CD8-positive, alpha-beta memory T cell (primary cell): Measurements from ENCODE around the gene NPLOC4. TPM values are rescaled to one million over a fixed set of nuclear protein-coding genes. Genes with fewer than 3 reads are reported as not detected.
A peak's percentile ranks its signal among the peaks of the same experiment; 100 is the strongest.

Source experiments
- CTCF ChIA-PET: fragments of 350-600 bp; sonication (Branson Sonifier 250); formaldehyde crosslinking; loops from one replicate; lab custom pipeline; 2021; ENCODE audit warnings: antibody characterized with exemption; lab: Charles Lee
- POLR2A ChIA-PET: fragments of 350-600 bp; sonication (Branson Sonifier 250); formaldehyde crosslinking; loops from one replicate; lab custom pipeline; 2021; ENCODE audit warnings: antibody characterized with exemption; lab: Charles Lee
- DNase-seq, 5 donors: peaks; one replicate each; pipeline versions ENCODE4 v3.0.0 to v3.0.0-alpha.2; 2020 to 2022; ENCODE audit warnings: mixed read lengths in 1 of 5
- H3K27ac ChIP-seq: one replicate; pipeline ENCODE4 v1.7.0; 2013; ENCODE audit warnings: low read depth, mild to moderate bottlenecking, low read length, moderate library complexity
- H3K27me3 ChIP-seq: 2 replicates; pipeline ENCODE4 v1.7.0; 2013; ENCODE audit warnings: low read length, mild to moderate bottlenecking; ENCODE audit not compliant: insufficient read depth, poor library complexity, severe bottlenecking
- H3K36me3 ChIP-seq: 2 replicates; pipeline ENCODE4 v1.7.0; 2013; ENCODE audit warnings: mild to moderate bottlenecking, low read length, moderate library complexity; ENCODE audit not compliant: insufficient read depth
- H3K4me1 ChIP-seq: 2 replicates; pipeline ENCODE4 v1.7.0; 2013; ENCODE audit warnings: mild to moderate bottlenecking, low read length, moderate library complexity; ENCODE audit not compliant: insufficient read depth
- H3K4me3 ChIP-seq: 2 replicates; pipeline ENCODE4 v1.7.0; 2013; ENCODE audit warnings: mild to moderate bottlenecking, low read length
- H3K9me3 ChIP-seq: 2 replicates; pipeline ENCODE4 v1.7.0; 2013; ENCODE audit warnings: mild to moderate bottlenecking, low read length
- H3K27ac Mint-ChIP-seq, 8 donors: one replicate each; pipeline ENCODE4 v1.8.0; 2020 to 2021; ENCODE audit warnings: mixed read lengths in 8 of 8, mild to moderate bottlenecking in 6 of 8, inconsistent platforms in 3 of 8, moderate library complexity in 3 of 8
- H3K27me3 Mint-ChIP-seq, 2 donors: one replicate each; pipeline ENCODE4 v1.8.0; 2020 to 2021; ENCODE audit warnings: mixed read lengths in 2 of 2, mild to moderate bottlenecking in 1 of 2, moderate library complexity in 1 of 2
- H3K36me3 Mint-ChIP-seq, 3 donors: one replicate each; pipeline ENCODE4 v1.8.0; 2020 to 2021; ENCODE audit warnings: mixed read lengths in 3 of 3, inconsistent platforms in 1 of 3, mild to moderate bottlenecking in 1 of 3
- H3K4me1 Mint-ChIP-seq, 3 donors: one replicate each; pipeline ENCODE4 v1.8.0; 2020 to 2021; ENCODE audit warnings: mixed read lengths in 3 of 3, inconsistent platforms in 1 of 3, mild to moderate bottlenecking in 1 of 3
- H3K4me3 Mint-ChIP-seq, 7 donors: one replicate each; pipeline ENCODE4 v1.8.0; 2020 to 2021; ENCODE audit warnings: mixed read lengths in 7 of 7, mild to moderate bottlenecking in 6 of 7, moderate library complexity in 4 of 7, inconsistent platforms in 2 of 7
- H3K9me3 Mint-ChIP-seq, 5 donors: one replicate each; pipeline ENCODE4 v1.8.0; 2020 to 2022; ENCODE audit warnings: mixed read lengths in 5 of 5, mild to moderate bottlenecking in 3 of 5, moderate library complexity in 2 of 5, inconsistent platforms in 1 of 5
- polyA plus RNA-seq: library from polyadenylated mRNA; unstranded; fragments of 300-500 nt; fragmentation: Illumina TruSeq; gene quantifications from one replicate; pipeline ENCODE4 v1.2.3, GENCODE V29; 2021
- total RNA-seq, 2 experiments: library from RNA; stranded (reverse); gene quantifications; one replicate each; pipeline ENCODE4 v1.2.3, GENCODE V29; 2021

NPLOC4 gene
- total and polyA plus RNA-seq, 3 experiments from 2014 or later = 63.1 to 126 (median 125) TPM

- no peak for DNase-seq
- Mint-ChIP-seq H3K4me1 (peaks cover 5 to 15% (median 10%) of the 10 kb centered on the region in 3 donors), H3K27ac (peak overlapping the region in 3 of 8 donors; percentile 42 to 90 (median 50)), H3K36me3 (peaks cover 0 to 81% (median 8%) of the 10 kb centered on the region in 3 donors), H3K27me3 (no peaks in the 10 kb centered on the region), H3K4me3 (no peak overlapping the region), H3K9me3 (no peaks in the 10 kb centered on the region)
- no peak overlapping the region for H3K4me3 ChIP-seq
- no peaks in the 10 kb centered on the region for H3K27me3 ChIP-seq
- H3K4me1 ChIP-seq = no peaks in the 10 kb centered on the region
- no peaks in the 10 kb centered on the region for H3K9me3 ChIP-seq
- H3K36me3 ChIP-seq = peaks cover 21% of the 10 kb centered on the region
- POLR2A ChIA-PET = no interaction called here
- H3K27ac ChIP-seq = no peak overlapping the region
- CTCF ChIA-PET = no interaction called here
Observed at GRCh38 chr17:81580481-81580880, 56.4 kb downstream of the NPLOC4 start.

- CTCF ChIA-PET = interaction anchor here (0.7 kb wide), 1 partner anchor 13 kb away, joined by 3 read pairs; no protein-coding TSS in a partner anchor
- Mint-ChIP-seq H3K4me1 (peaks cover 5 to 15% (median 10%) of the 10 kb centered on the region in 3 donors), H3K27ac (peak overlapping the region in 4 of 8 donors; percentile 42 to 88 (median 53)), H3K9me3 (no peaks in the 10 kb centered on the region), H3K4me3 (no peak overlapping the region), H3K27me3 (no peaks in the 10 kb centered on the region), H3K36me3 (peaks cover 0 to 79% (median 8%) of the 10 kb centered on the region in 3 donors)
- Histone ChIP-seq H3K36me3 (peaks cover 21% of the 10 kb centered on the region), H3K4me1 (no peaks in the 10 kb centered on the region), H3K9me3 (no peaks in the 10 kb centered on the region), H3K27me3 (no peaks in the 10 kb centered on the region), H3K4me3 (no peak overlapping the region), H3K27ac (no peak overlapping the region)
- DNase-seq = no peak
- POLR2A ChIA-PET = interaction anchor here (0.6 kb wide), 1 partner anchor 71 kb away, joined by 6 read pairs; no protein-coding TSS in a partner anchor
Observed at GRCh38 chr17:81579821-81580321, 57.0 kb downstream of the NPLOC4 start.

- H3K4me1 ChIP-seq = no peaks in the 10 kb centered on the region
- ChIA-PET CTCF (interaction anchor here (0.7 kb wide), 1 partner anchor 12 kb away, joined by 3 read pairs; no protein-coding TSS in a partner anchor), POLR2A (interaction anchor here (0.6 kb wide), 1 partner anchor 71 kb away, joined by 6 read pairs; no protein-coding TSS in a partner anchor)
- H3K36me3 ChIP-seq = peaks cover 21% of the 10 kb centered on the region
- H3K4me3 ChIP-seq = no peak overlapping the region
- Mint-ChIP-seq H3K9me3 (no peaks in the 10 kb centered on the region), H3K36me3 (peaks cover 0 to 81% (median 9%) of the 10 kb centered on the region in 3 donors), H3K27me3 (no peaks in the 10 kb centered on the region), H3K27ac (peak overlapping the region in 2 of 8 donors; percentile 51 to 55), H3K4me1 (peaks cover 5 to 15% (median 10%) of the 10 kb centered on the region in 3 donors), H3K4me3 (no peak overlapping the region)
- no peaks in the 10 kb centered on the region for H3K27me3 ChIP-seq
- H3K9me3 ChIP-seq = no peaks in the 10 kb centered on the region
- DNase-seq = no peak
- no peak overlapping the region for H3K27ac ChIP-seq
Observed at GRCh38 chr17:81579298-81579697, 57.6 kb downstream of the NPLOC4 start.

GRCh38 chr17:81578561-81579225 is 58.2 kb downstream of the NPLOC4 start:
- ChIA-PET POLR2A (no interaction called here), CTCF (no interaction called here)
- Mint-ChIP-seq H3K4me1 (peaks cover 7 to 15% (median 10%) of the 10 kb centered on the region in 3 donors), H3K36me3 (peaks cover 0 to 81% (median 12%) of the 10 kb centered on the region in 3 donors), H3K4me3 (no peak overlapping the region), H3K9me3 (no peaks in the 10 kb centered on the region), H3K27me3 (no peaks in the 10 kb centered on the region), H3K27ac (no peak overlapping the region)
- DNase-seq = no peak
- no peak overlapping the region for H3K27ac ChIP-seq
- H3K9me3 ChIP-seq = no peaks in the 10 kb centered on the region
- peaks cover 24% of the 10 kb centered on the region for H3K36me3 ChIP-seq
- H3K4me1 ChIP-seq = no peaks in the 10 kb centered on the region
- no peak overlapping the region for H3K4me3 ChIP-seq
- no peaks in the 10 kb centered on the region for H3K27me3 ChIP-seq

- ChIA-PET CTCF (no interaction called here), POLR2A (no interaction called here)
- Histone ChIP-seq H3K27me3 (no peaks in the 10 kb centered on the region), H3K4me1 (no peaks in the 10 kb centered on the region), H3K9me3 (no peaks in the 10 kb centered on the region), H3K27ac (no peak overlapping the region), H3K36me3 (peaks cover 18% of the 10 kb centered on the region), H3K4me3 (no peak overlapping the region)
- H3K27ac Mint-ChIP-seq = peak overlapping the region in 4 of 8 donors; percentile 2 to 69 (median 46)
- DNase-seq = no peak
- H3K4me3 Mint-ChIP-seq = no peak overlapping the region
- H3K36me3 Mint-ChIP-seq = peaks cover 0 to 80% (median 10%) of the 10 kb centered on the region in 3 donors
- no peaks in the 10 kb centered on the region for H3K9me3 Mint-ChIP-seq
- H3K4me1 Mint-ChIP-seq = peaks cover 7 to 15% (median 10%) of the 10 kb centered on the region in 3 donors
- no peaks in the 10 kb centered on the region for H3K27me3 Mint-ChIP-seq
Observed at GRCh38 chr17:81578038-81578441, 58.9 kb downstream of the NPLOC4 start.

GRCh38 chr17:81577278-81578000 is 59.5 kb downstream of the NPLOC4 start:
- peaks cover 18% of the 10 kb centered on the region for H3K36me3 ChIP-seq
- CTCF ChIA-PET = no interaction called here

GRCh38 chr17:81576621-81577277 is 60.2 kb downstream of the NPLOC4 start:
- no peaks in the 10 kb centered on the region for H3K4me1 ChIP-seq
- CTCF ChIA-PET = no interaction called here
- H3K4me3 Mint-ChIP-seq = no peak overlapping the region
- no peak for DNase-seq
- no peaks in the 10 kb centered on the region for H3K9me3 Mint-ChIP-seq
- H3K36me3 ChIP-seq = peaks cover 14% of the 10 kb centered on the region
- no peaks in the 10 kb centered on the region for H3K9me3 ChIP-seq
- H3K4me3 ChIP-seq = no peak overlapping the region
- peak overlapping the region in 2 of 8 donors; percentile 35 to 43 for H3K27ac Mint-ChIP-seq
- peaks cover 0 to 77% (median 8%) of the 10 kb centered on the region in 3 donors for H3K36me3 Mint-ChIP-seq
- no peaks in the 10 kb centered on the region for H3K27me3 Mint-ChIP-seq
- no peaks in the 10 kb centered on the region for H3K27me3 ChIP-seq
- H3K4me1 Mint-ChIP-seq = peaks cover 7 to 15% (median 10%) of the 10 kb centered on the region in 3 donors
- POLR2A ChIA-PET = no interaction called here
- H3K27ac ChIP-seq = no peak overlapping the region

More at GRCh38 chr17:81577278-81578000, 59.5 kb downstream of the NPLOC4 start:
- no peaks in the 10 kb centered on the region for H3K9me3 ChIP-seq
- no peaks in the 10 kb centered on the region for H3K9me3 Mint-ChIP-seq
- no peaks in the 10 kb centered on the region for H3K27me3 ChIP-seq
- peaks cover 7 to 15% (median 10%) of the 10 kb centered on the region in 3 donors for H3K4me1 Mint-ChIP-seq
- H3K4me3 Mint-ChIP-seq = no peak overlapping the region
- no peak overlapping the region for H3K4me3 ChIP-seq
- no peak overlapping the region for H3K27ac ChIP-seq
- no peak for DNase-seq
- POLR2A ChIA-PET = no interaction called here
- peak overlapping the region in 5 of 8 donors; percentile 8 to 91 (median 50) for H3K27ac Mint-ChIP-seq
- no peaks in the 10 kb centered on the region for H3K27me3 Mint-ChIP-seq
- peaks cover 0 to 80% (median 10%) of the 10 kb centered on the region in 3 donors for H3K36me3 Mint-ChIP-seq
- H3K4me1 ChIP-seq = no peaks in the 10 kb centered on the region
